DOHH2 (cell line): ENCODE data around the gene CTRB1.

ENCODE experiments used
- H3F3A ChIP-seq: fragments of 200-600 bp; sonication (generic), shearing (Covaris generic); 2 replicates; pipeline ENCODE4 v1.6.0; 2016; ENCODE audit warnings: antibody characterized with exemption, mild to moderate bottlenecking; ENCODE audit not compliant: control insufficient read depth, insufficient read depth
- H3K27ac ChIP-seq: fragments of 200-600 bp; sonication (generic); 2 replicates; pipeline ENCODE4 v1.5.1; 2014; ENCODE audit warnings: low read depth, mild to moderate bottlenecking, low read length, moderate library complexity
- H3K27me3 ChIP-seq: fragments of 200-600 bp; sonication (generic); 2 replicates; pipeline ENCODE4 v1.6.1; 2014; ENCODE audit warnings: mild to moderate bottlenecking, low read length, mixed read lengths; ENCODE audit not compliant: control insufficient read depth
- H3K36me3 ChIP-seq: fragments of 200-600 bp; sonication (generic); 2 replicates; pipeline ENCODE4 v1.6.1; 2014; ENCODE audit warnings: mild to moderate bottlenecking, low read length, moderate library complexity, mixed read lengths; ENCODE audit not compliant: control insufficient read depth
- H3K4me1 ChIP-seq: fragments of 200-600 bp; sonication (generic); 2 replicates; pipeline ENCODE4 v1.6.1; 2014; ENCODE audit warnings: mild to moderate bottlenecking, low read length, mixed read lengths; ENCODE audit not compliant: control insufficient read depth
- H3K4me2 ChIP-seq: fragments of 200-600 bp; sonication (generic); 2 replicates; pipeline ENCODE4 v1.6.0; 2014; ENCODE audit warnings: mild to moderate bottlenecking, low read length, moderate library complexity
- H3K4me3 ChIP-seq: fragments of 200-600 bp; sonication (generic); 2 replicates; pipeline ENCODE4 v1.5.1; 2014; ENCODE audit warnings: mild to moderate bottlenecking, low read length, mixed read lengths
- H3K79me2 ChIP-seq: fragments of 200-600 bp; sonication (generic); 2 replicates; pipeline ENCODE4 v1.6.1; 2014; ENCODE audit warnings: mild to moderate bottlenecking, low read length, mixed read lengths; ENCODE audit not compliant: control insufficient read depth
- H3K9me2 ChIP-seq: fragments of 200-600 bp; sonication (generic); replicated peaks from 2 replicates; pipeline ENCODE4 v1.6.1; 2014; ENCODE audit warnings: mild to moderate bottlenecking, low read length, mixed read lengths; ENCODE audit not compliant: control insufficient read depth
- H3K9me3 ChIP-seq: fragments of 200-600 bp; sonication (generic); 2 replicates; pipeline ENCODE4 v1.6.1; 2014; ENCODE audit warnings: antibody characterized with exemption, low read length, mixed read lengths; ENCODE audit not compliant: control insufficient read depth, insufficient read depth
- H4K20me1 ChIP-seq: fragments of 200-600 bp; sonication (generic); 2 replicates; pipeline ENCODE4 v1.6.0; 2014; ENCODE audit warnings: low read depth, mild to moderate bottlenecking, antibody characterized with exemption, low read length, moderate library complexity; ENCODE audit not compliant: control insufficient read depth, insufficient read depth
- EZH2phosphoT487 ChIP-seq: fragments of 200-600 bp; sonication (generic); IDR thresholded peaks from 2 replicates; pipeline ENCODE4 v1.6.1; 2017; ENCODE audit warnings: borderline replicate concordance, mild to moderate bottlenecking, antibody characterized with exemption, low read length, moderate library complexity, mixed read lengths
- TF ChIP-seq, protein P1 (sequence below): fragments of 200-600 bp; sonication (generic); IDR thresholded peaks from one replicate; pipeline ENCODE4 v1.5.1; 2014; ENCODE audit warnings: antibody characterized with exemption, mild to moderate bottlenecking, low read depth, low read length; ENCODE audit not compliant: poor library complexity, severe bottlenecking

Gene CTRB1

GRCh38 chr16:75254359-75254837 lies 35.6 kb downstream of the CTRB1 start:
- no peak for TF ChIP-seq EZH2phosphoT487
- TF ChIP-seq, protein P1, sequence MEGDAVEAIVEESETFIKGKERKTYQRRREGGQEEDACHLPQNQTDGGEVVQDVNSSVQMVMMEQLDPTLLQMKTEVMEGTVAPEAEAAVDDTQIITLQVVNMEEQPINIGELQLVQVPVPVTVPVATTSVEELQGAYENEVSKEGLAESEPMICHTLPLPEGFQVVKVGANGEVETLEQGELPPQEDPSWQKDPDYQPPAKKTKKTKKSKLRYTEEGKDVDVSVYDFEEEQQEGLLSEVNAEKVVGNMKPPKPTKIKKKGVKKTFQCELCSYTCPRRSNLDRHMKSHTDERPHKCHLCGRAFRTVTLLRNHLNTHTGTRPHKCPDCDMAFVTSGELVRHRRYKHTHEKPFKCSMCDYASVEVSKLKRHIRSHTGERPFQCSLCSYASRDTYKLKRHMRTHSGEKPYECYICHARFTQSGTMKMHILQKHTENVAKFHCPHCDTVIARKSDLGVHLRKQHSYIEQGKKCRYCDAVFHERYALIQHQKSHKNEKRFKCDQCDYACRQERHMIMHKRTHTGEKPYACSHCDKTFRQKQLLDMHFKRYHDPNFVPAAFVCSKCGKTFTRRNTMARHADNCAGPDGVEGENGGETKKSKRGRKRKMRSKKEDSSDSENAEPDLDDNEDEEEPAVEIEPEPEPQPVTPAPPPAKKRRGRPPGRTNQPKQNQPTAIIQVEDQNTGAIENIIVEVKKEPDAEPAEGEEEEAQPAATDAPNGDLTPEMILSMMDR = no peak
- Histone ChIP-seq H3K27ac (no peak overlapping the region), H3K27me3 (peaks cover 13% of the 10 kb centered on the region), H4K20me1 (peaks cover 9% of the 10 kb centered on the region; the same call in 1 of the 2 replicates), H3K4me1 (0 out of 2 replicates have a peak, but pooled peaks cover 6% of the 10 kb centered on the region), H3F3A (no peaks in the 10 kb centered on the region), H3K9me2 (no peaks in the 10 kb centered on the region), H3K4me3 (no peak overlapping the region), H3K36me3 (no peaks in the 10 kb centered on the region), H3K4me2 (no peak overlapping the region), H3K9me3 (no peaks in the 10 kb centered on the region), H3K79me2 (no peaks in the 10 kb centered on the region)

DNA sequence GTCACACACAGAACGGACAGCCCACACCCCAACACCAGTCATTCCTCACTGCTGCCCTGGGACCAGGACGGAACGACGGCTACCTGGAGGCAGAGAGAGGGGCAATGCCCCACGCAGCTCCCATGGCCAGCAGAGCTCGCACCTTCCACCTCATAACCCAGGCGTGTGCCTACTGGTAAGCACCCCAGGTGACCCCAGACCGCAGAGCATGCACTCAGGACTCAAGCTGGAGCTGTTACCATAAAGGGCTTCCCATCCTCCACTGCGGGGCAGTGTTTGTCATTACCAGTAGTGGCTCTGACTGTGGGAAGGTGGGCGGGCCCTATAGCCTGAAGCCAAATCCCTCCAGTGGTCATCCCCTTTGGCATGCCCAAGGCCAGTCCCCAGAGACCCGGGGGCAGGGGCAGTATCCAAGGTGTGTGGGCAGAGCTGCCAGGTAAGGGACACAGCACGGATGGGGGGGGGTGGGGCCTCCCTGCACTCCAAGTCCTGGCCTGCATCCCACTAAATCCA lies 37.3 kb downstream of the CTRB1 start:
- no peaks in the 10 kb centered on the region for H3K36me3 ChIP-seq
- no peaks in the 10 kb centered on the region; the same call in 1 of the 2 replicates for H3K27me3 ChIP-seq
- H3K4me2 ChIP-seq = no peak overlapping the region
- H4K20me1 ChIP-seq = no peaks in the 10 kb centered on the region
- no peaks in the 10 kb centered on the region for H3K9me2 ChIP-seq
- H3F3A ChIP-seq = no peaks in the 10 kb centered on the region
- no peaks in the 10 kb centered on the region for H3K9me3 ChIP-seq
- H3K27ac ChIP-seq = no peak overlapping the region
- no peak for TF ChIP-seq EZH2phosphoT487
- TF ChIP-seq, protein P1 = no peak
- no peaks in the 10 kb centered on the region for H3K79me2 ChIP-seq
- H3K4me3 ChIP-seq = no peak overlapping the region
- H3K4me1 ChIP-seq = 0 out of 2 replicates have a peak, but pooled peaks cover 3% of the 10 kb centered on the region

GRCh38 chr16:75256696-75257343 lies 38.0 kb downstream of the CTRB1 start:
- Histone ChIP-seq H3K4me3 (no peak overlapping the region), H4K20me1 (no peaks in the 10 kb centered on the region), H3K79me2 (no peaks in the 10 kb centered on the region)

More at GRCh38 chr16:75256696-75257343, 38.0 kb downstream of the CTRB1 start:
- no peaks in the 10 kb centered on the region; the same call in 1 of the 2 replicates for H3K27me3 ChIP-seq
- H3K4me1 ChIP-seq = 0 out of 2 replicates have a peak, but pooled peaks cover 2% of the 10 kb centered on the region
- no peaks in the 10 kb centered on the region for H3K9me2 ChIP-seq
- TF ChIP-seq EZH2phosphoT487 = no peak
- TF ChIP-seq, protein P1 = no peak
- H3K36me3 ChIP-seq = no peaks in the 10 kb centered on the region
- H3K4me2 ChIP-seq = no peak overlapping the region
- no peaks in the 10 kb centered on the region for H3F3A ChIP-seq
- H3K9me3 ChIP-seq = no peaks in the 10 kb centered on the region
- H3K27ac ChIP-seq = no peak overlapping the region
